HG02798 (cell line): Measurements from ENCODE around the gene SCD.

Experiments used
- ATAC-seq: cut with Tn5 transposase; IDR thresholded peaks from one replicate; pipeline ENCODE4 v1.9.1; 2021; ENCODE audit warnings: mild to moderate bottlenecking; ENCODE audit not compliant: unreplicated experiment, poor library complexity

Gene SCD

DNA sequence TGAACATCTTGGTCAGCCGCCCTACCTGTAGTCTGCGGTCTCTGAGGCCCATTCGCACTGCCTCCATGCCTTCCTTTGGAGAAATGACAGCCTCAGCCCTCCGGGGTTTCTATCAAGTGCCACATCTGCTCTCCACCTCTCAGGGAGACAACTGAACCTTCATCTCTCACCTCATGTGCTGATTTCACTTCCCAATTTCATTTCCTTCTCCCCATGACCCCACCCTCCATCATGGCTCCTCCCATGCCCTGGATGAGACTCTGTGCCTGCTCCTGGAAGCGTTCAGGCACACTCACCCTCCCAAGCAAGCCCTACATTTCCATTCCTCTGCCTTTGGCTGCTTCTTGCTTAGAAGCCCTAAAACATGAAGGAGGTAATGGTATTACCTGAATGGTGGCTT lies 7.8 kb upstream of the SCD start:
- ATAC-seq = no peak

- no peak for ATAC-seq
These were observed 5.8 kb upstream of the SCD start for GRCh38 chr10:100340948-100341847.

DNA sequence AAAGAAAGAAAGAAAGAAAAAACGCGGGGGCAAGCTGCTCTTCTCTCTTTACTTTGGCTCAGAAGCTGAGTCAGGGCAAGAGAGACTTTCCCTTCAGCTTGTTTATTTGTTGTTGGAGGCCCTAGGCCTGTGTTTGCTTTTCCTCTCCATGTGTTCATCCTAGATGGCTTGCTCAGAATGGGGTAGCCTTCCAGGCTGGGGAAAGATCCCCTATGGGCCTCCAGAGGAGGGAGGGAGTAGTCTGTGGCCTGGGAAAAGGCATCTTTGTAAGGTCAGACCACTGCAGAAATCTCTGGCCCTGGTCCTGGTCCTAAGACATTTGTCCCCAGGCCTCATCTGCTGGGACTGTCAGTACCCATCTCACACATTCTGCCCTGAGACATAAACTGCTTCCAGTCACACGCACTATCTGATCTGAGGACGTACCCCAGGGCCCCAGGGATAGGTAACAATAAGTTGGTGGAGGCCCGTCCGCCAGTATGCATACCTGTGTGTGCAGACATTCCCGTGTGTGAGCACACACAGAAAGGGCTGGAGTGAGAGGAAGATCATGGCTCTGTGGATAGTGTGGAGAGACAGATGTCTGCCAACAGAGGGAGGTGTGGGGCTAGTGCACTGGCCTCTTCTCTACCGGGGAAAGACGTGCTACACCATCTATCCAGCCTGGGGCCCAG lies 4.9 kb upstream of the SCD start:
- no peak for ATAC-seq

GRCh38 chr10:100342627-100342972 lies 4.4 kb upstream of the SCD start:
- no peak for ATAC-seq

GRCh38 chr10:100344241-100344788 lies 2.7 kb upstream of the SCD start:
- ATAC-seq = no peak

DNA sequence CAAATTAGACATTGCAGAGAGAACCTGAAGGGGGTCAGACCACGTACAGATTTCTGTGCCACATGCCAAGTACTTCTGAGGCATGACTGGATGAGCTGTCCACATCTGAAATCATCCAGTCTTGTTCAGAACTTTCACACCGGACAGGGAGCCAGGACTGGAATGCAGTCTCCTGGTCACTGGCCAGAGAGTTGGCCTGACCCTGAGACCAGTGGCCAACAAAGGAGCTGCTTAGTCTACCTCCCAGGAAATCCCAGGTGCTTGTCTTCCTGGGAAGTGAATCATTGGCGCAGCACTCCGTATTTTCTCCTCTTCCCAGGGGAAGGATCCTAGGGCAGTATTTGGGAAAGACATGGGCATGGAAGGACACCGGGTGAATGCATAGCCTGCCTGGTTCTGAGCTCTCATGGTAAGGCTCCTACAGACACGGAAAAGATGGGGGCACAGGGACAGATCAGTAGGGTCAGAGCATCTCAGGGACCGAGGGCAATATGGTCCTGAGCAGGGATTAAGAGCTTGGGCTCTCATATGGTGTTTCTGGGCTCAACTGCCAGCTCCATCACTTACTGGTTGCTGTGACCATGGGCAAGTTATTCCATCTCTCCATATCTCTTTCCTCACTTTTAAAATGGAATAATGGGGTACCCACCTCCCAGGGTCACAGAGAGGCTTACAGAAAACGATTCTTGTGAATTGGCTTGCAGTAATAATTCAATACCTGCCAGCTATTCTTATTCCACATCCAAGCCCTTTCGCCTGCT lies 1.3 kb upstream of the SCD start:
- no peak for ATAC-seq

- peak; percentile 49 for ATAC-seq
These were observed 675 bp upstream of the SCD start for GRCh38 chr10:100346351-100346764.

DNA sequence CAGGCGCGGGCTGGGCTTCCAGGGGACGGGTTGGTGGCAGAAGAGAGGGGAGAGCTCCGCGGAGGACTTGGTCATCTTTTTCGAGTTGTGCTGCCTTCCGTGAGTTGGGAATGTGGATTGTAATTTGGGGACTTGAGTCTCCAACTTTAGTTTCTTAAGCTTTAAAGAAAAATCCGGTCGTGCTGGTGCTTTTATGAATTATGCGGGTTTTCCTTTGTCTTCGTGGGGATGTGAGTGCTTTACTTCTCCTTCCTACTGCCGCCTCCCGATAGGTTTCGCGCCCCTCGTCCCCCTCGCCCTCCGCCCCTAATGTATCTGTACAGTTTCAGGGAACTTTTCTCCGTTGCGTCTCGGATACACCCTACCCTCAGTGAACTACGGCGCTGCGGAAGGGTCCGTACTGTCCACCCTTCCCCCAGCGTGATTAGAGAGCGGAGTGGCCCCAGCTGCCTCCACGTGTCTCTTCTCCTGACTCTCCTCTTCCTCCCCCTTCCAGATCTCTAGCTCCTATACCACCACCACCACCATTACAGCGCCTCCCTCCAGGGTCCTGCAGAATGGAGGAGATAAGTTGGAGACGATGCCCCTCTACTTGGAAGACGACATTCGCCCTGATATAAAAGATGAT lies 649 bp downstream of the SCD start:
- peak; percentile 3 for ATAC-seq

- no peak for ATAC-seq
These were observed 1.4 kb downstream of the SCD start for GRCh38 chr10:100348389-100348927.

- no peak for ATAC-seq
These were observed 2.1 kb downstream of the SCD start for GRCh38 chr10:100349087-100349486.

GRCh38 chr10:100349672-100350071 lies 2.6 kb downstream of the SCD start:
- no peak for ATAC-seq

DNA sequence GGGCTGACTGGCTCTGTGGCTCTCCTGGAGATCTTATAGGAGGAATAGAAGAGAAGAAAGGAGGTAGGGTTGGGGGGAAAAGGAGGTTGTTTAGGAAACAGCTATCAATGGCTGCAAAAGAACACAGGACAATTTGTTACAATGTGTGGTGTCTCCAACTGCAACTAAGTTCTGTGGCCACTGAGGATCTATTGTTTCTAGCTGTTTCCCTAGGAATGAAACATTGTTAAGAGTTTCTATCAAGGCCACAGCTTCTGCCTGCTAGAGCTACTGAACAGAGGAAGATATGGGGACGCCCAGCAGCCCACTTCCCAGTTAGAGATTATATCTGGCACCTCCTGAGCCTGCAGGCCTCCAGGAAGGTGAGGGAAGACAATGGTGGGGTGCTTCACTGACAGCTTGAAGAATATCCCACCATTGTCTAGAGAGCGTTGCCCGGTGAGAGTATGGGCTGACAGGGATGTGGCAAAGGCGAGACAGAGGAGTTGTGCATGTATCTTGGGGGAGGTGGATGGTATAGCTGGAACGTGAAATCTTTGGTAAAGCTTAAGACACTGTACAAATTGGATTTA lies 4.0 kb downstream of the SCD start:
- no peak for ATAC-seq

- ATAC-seq = no peak
These were observed 6.9 kb downstream of the SCD start for GRCh38 chr10:100353770-100354485.

DNA sequence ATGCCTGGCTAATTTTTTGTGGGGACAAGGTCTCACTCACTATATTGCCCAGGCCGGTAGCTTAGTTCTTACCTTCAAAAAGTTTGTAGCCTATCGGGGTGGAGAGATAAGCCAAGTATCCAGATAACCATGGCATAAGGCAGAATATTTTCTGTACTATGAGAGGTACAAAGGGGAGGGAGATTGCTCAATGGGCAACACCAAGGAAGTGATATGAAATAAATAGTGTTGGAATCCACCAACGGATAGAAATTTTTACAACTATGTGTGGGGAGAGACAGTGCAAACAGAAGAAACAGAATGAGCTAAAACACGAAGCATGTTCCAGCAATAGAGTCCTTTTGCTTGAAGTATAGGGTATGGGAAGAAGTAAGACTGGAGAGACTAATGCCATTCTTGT lies 8.1 kb downstream of the SCD start:
- ATAC-seq = no peak

GRCh38 chr10:100356067-100357017 lies 9.3 kb downstream of the SCD start:
- ATAC-seq = no peak

GRCh38 chr10:100357059-100357858 lies 10.2 kb downstream of the SCD start:
- ATAC-seq = no peak

DNA sequence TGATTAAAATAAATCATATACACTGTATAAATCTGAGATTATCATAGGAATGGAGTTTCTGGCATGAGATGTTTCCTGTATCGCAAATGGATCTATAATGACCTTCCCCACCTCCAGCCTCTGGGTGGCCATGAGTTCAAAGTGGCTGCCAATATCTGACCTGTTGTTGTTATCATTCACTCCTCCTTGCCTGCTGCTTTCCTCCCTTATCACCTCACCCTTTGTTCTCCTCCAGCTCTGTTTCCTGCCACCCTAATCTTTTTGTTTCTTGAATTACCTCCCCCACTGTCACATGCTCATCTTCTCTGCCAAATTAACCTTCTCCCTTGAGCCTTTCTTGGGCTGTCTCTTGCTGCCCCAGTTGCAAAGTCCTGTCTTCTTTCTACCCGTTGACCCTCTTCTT lies 12.0 kb downstream of the SCD start:
- no peak for ATAC-seq
